Tibial artery (tissue), 4 donors: ENCODE results near the gene HDAC4.

Experiments used
- DNase-seq, 2 donors: peaks; one replicate each; pipeline ENCODE4 v3.0.0-alpha.2; 2019
- H3K27ac ChIP-seq, 2 donors: fragments of 200-600 bp; sonication (generic) in 1 of 2; 1 replicate in 1 of 2; 2 replicates in 1 of 2; pipeline ENCODE4 v1.5.1; 2018 to 2019; ENCODE audit warnings: mild to moderate bottlenecking in 1 of 2
- H3K27me3 ChIP-seq, 2 donors: fragments of 200-600 bp; sonication (generic) in 1 of 2; one replicate each; pipeline versions ENCODE4 v1.5.1 to v1.6.0; 2016 to 2019
- H3K36me3 ChIP-seq, 3 donors: fragments of 200-600 bp; sonication (generic) in 2 of 3; one replicate each; pipeline ENCODE4 v1.5.1; 2016 to 2019; ENCODE audit warnings: mild to moderate bottlenecking in 2 of 3
- H3K4me1 ChIP-seq, 4 donors: fragments of 200-600 bp; sonication (generic) in 2 of 4; 1 replicate in 3 of 4; 2 replicates in 1 of 4; pipeline ENCODE4 v1.5.1; 2016 to 2019
- H3K4me3 ChIP-seq, 2 donors: fragments of 200-600 bp; sonication (generic) in 1 of 2; 1 replicate in 1 of 2; 2 replicates in 1 of 2; pipeline ENCODE4 v1.5.1; 2018 to 2019; ENCODE audit warnings: mild to moderate bottlenecking in 2 of 2
- H3K9me3 ChIP-seq, 3 donors: fragments of 200-600 bp; sonication (generic) in 1 of 3; one replicate each; pipeline ENCODE4 v1.5.1; 2016 to 2019
- intact Hi-C: fragments of 100-400 bp; cut with DNase I; formaldehyde crosslinking; loops from one replicate; pipeline ENCODE4 v1.15.0; 2023; ENCODE audit warnings: low total_unique reads
- TF ChIP-seq, protein P1 (sequence below), 2 experiments: fragments of 200-600 bp in 1 of 2; fragments of 450-650 bp in 1 of 2; IDR thresholded peaks; one replicate each; pipeline ENCODE4 v1.5.1; 2017 to 2019; ENCODE audit warnings: antibody characterized with exemption in 2 of 2, mild to moderate bottlenecking in 1 of 2, moderate library complexity in 1 of 2

HDAC4 gene

DNA sequence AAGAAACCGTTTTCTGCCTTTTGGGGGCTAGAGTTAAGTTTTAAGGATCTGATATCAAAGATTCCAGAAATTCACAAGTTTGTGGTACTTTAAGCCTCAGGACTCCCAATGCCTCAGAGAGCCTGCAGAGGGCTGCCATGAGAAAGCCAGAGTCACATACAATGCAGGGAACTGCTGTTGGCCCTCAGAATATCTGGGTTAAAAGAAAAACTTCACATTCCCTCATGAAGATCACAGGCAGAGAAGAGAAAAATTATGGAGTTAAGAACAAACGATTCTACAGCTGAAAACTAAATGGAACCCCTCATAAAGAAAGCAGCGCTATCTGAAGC is 39.5 kb downstream of the HDAC4 start:
- intact Hi-C loops = no loop called here
- no peaks in the 10 kb centered on the region for H3K27me3 ChIP-seq

DNA sequence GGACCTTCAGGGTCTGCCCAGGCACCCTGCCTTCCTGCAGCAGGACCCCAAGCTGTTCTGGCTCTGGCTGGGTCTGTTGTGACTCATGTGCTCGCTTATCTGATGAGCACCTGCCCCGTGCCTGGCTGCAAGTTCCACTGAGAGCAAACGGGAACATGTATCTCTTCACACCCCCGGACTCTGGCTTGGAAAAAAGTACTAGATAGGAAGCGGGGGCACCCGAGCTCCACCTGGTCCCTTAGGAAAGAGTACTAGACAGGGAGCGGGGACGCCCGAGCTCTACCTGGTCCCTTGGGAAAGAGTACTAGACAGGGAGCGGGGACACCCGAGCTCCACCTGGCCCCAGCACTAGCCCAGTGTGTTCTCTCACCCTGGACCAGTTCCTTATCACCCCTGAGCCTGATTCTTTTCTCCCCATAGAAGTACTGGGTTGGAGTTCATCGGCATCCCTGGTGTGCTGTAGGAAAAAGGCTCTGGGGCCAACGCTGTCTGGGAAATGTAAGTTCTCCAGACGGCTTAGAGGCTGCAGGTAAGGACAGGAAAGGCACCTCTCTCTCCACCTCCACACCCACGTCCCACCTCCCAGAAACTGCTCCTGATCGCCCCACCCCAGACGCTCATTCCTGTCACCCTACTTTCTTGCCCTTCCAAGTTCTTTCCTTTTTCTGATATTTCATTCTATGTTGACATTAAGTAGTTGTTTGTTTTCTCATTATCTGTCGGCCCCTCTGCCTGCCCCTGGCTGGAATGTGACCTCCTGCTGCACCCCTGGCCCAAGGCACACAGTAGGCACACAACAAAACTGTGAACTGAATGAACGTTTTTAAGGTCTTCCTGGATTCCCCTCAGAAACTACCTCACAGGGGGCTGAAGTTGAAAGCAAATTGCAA is 40.2 kb downstream of the HDAC4 start:
- Histone ChIP-seq H3K36me3 (no peaks in the 10 kb centered on the region), H3K27me3 (no peaks in the 10 kb centered on the region), H3K4me1 (peaks cover 0 to 7% (median 3%) of the 10 kb centered on the region in 4 donors), H3K9me3 (no peaks in the 10 kb centered on the region), H3K4me3 (no peak overlapping the region), H3K27ac (no peak overlapping the region)
- intact Hi-C loops = no loop called here
- TF ChIP-seq, protein P1, sequence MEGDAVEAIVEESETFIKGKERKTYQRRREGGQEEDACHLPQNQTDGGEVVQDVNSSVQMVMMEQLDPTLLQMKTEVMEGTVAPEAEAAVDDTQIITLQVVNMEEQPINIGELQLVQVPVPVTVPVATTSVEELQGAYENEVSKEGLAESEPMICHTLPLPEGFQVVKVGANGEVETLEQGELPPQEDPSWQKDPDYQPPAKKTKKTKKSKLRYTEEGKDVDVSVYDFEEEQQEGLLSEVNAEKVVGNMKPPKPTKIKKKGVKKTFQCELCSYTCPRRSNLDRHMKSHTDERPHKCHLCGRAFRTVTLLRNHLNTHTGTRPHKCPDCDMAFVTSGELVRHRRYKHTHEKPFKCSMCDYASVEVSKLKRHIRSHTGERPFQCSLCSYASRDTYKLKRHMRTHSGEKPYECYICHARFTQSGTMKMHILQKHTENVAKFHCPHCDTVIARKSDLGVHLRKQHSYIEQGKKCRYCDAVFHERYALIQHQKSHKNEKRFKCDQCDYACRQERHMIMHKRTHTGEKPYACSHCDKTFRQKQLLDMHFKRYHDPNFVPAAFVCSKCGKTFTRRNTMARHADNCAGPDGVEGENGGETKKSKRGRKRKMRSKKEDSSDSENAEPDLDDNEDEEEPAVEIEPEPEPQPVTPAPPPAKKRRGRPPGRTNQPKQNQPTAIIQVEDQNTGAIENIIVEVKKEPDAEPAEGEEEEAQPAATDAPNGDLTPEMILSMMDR (IDR thresholded peaks at IDR 0.05) = no peak
- no peak for DNase-seq

More for the DNA sequence above, 39.5 kb downstream of the HDAC4 start:
- TF ChIP-seq, protein P1 (IDR thresholded peaks at IDR 0.05) = no peak
- Histone ChIP-seq H3K9me3 (no peaks in the 10 kb centered on the region), H3K27ac (no peak overlapping the region), H3K4me3 (no peak overlapping the region), H3K36me3 (no peaks in the 10 kb centered on the region), H3K4me1 (peaks cover 0 to 1% (median 0%) of the 10 kb centered on the region in 4 donors)
- DNase-seq = no peak

DNA sequence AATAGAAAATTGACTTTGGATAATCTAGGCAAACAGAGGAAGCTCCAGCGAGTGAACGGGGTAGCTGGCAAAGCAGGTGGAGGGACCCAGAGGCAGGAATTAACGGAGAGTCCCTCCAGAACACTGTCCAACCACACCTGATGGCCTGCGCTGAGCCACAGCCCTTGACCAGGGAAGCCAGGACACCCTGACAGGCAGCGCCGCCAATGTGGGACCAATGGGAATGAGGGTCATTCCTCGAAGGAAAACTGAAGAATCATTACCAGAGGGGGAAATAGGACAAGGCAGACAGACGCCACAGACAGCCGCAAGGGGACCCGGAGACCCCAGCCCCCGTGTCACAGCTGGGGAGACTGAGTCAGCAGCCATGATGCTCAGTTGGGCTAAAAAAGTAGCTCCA is 40.8 kb downstream of the HDAC4 start:
- no peak for DNase-seq
- H3K36me3 ChIP-seq = no peaks in the 10 kb centered on the region
- H3K4me3 ChIP-seq = no peak overlapping the region
- H3K27me3 ChIP-seq = no peaks in the 10 kb centered on the region
- H3K9me3 ChIP-seq = no peaks in the 10 kb centered on the region
- H3K27ac ChIP-seq = no peak overlapping the region
- intact Hi-C loops = no loop called here
- TF ChIP-seq, protein P1 (IDR thresholded peaks at IDR 0.05) = no peak
- H3K4me1 ChIP-seq = peaks cover 0 to 12% (median 7%) of the 10 kb centered on the region in 4 donors

DNA sequence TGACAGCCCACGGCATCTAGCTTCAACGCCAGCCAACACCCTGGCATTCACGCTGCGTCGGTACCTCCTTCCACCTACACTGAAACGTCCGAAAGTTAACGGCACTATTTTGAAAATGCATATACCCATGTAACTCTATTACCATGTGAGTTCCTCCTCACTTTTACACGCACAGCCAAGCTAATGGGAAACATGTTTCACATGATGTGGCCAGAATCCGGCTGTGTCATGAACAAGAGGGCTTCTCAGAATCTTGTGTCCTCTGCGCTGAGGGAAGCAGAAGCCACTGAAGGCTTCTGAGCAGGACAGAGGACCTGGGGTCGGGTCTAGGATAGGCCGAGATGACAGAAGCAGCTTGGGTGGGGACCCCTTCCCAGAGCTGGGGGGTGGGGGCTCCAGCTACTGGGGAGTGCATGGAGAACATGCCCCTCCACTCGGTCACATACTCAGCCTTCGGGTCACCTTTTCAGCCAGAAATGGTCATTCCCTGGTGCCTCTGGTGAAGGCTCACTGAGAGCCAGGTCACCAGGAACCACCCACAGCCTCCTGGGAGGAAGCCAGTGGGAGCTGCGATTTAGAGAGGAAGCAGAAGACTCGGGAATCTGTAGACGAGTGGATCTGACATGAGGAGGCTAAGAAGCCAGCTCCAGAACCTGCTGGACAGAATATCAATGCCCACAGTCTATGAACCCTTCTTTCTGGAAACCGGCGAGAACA is 41.5 kb downstream of the HDAC4 start:
- no peak for DNase-seq
- intact Hi-C loops = no loop called here
- no peak overlapping the region for H3K27ac ChIP-seq

DNA sequence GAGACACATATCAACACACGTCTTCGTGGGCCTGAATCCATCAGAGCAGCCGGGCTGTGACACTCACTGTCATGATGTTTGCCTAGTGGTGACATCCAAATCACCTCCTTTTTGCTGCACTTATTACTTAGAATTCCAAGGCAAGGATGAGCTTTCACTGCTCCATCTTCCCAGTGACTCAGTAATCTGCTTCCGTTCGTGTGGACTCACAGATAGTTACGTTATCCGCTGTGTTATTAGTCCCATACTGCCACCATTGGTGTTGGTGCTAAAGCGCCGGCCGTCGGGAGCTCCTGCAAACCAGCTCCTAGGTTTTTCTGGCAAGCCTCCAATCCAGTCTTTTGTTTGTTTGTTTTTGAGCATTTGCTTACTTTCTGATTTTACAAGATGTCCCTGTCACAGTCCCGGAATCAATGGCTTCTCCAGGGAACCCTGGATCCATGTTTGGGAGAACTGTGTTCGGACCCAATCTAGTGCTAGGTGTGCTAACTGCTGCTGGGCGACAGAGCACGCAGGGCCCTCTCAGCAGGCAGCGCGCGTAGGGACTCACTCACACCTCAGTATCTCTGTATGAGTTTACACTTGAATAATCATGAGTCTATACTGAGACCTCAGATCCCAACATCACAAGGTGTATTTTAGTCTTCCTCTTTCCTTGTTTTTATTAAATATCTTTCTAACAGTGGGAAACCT is 42.6 kb downstream of the HDAC4 start:
- Histone ChIP-seq H3K4me1 (peaks cover 0 to 12% (median 7%) of the 10 kb centered on the region in 4 donors), H3K36me3 (no peaks in the 10 kb centered on the region), H3K27ac (no peak overlapping the region), H3K27me3 (no peaks in the 10 kb centered on the region), H3K4me3 (no peak overlapping the region), H3K9me3 (no peaks in the 10 kb centered on the region)
- intact Hi-C loops = no loop called here
- no peak for DNase-seq
- TF ChIP-seq, protein P1 (IDR thresholded peaks at IDR 0.05) = no peak

More for the DNA sequence above, 41.5 kb downstream of the HDAC4 start:
- TF ChIP-seq, protein P1 (IDR thresholded peaks at IDR 0.05) = no peak
- Histone ChIP-seq H3K27me3 (no peaks in the 10 kb centered on the region), H3K4me1 (peaks cover 0 to 12% (median 7%) of the 10 kb centered on the region in 4 donors), H3K4me3 (no peak overlapping the region), H3K36me3 (no peaks in the 10 kb centered on the region), H3K9me3 (no peaks in the 10 kb centered on the region)
